Inferior parietal cortex (tissue), 1 donor: ENCODE measurements around the gene NT5C1A.

ENCODE experiments used
- DNase-seq: peaks from one replicate; pipeline ENCODE4 v3.0.0-alpha.2; 2016; ENCODE audit errors: extremely low spot score

The NT5C1A gene

DNA sequence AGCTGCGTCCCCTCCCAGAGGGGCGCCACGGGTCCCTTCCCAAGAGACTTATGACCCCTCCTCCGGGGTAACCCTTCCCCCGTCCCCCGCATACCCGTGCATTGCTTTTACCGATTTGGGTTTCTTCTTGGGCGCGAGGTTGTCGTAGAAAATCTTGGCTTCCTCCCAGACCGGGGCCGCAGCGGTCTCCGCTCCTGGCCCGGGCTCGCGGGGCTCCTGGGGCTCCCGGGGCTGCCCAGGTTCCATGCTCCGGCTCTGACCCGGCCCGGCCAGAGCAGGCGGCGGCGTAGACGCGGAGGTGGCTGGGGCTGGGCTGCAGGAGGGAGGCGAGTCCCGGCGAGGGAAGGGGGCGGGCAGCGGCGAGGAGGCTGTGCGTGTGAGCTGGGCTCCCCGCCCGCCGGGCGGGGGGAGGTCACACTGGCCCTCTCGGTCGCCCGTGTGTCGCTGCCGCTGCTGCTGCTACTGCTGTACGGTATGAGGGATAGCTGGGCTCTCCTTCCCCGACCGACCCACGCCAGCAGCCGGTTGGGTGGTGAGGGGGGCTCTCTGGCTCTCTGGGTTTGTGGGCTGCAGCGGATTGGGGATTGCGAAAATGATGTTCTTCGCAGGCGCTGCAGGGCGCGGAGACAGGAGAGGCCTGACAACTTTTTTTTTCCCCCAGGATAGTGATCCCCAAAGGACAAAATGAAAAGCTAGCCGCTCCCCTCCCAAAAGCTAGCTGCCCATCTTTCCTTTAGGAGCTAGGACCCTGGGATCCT, at the start of gene NT5C1A:
NT5C1A (minus strand) TSS at position 315 of the 758 bp plus-strand sequence; CDS start at position 246, 69 bp downstream.
- DNase-seq, result no peak

DNA sequence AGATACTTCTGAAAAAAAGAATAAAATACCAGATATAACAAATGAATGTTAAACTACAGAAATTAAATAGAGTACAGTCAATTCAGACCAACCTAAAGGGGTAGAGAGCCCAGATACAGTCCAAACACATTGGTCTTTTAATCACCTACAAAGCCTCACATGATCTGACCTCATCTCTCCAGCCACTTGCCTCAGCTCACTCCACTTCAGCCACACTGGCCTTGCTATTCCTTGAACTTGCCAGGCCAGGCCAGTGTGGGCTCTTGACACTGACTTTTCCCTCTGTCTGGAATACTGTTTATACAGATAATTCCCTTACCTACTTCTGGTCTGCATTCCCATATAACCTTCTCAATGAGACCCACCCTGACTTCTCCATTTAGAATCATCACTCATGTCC, 49.8 kb upstream of the NT5C1A start:
- DNase-seq, result no peak

DNA sequence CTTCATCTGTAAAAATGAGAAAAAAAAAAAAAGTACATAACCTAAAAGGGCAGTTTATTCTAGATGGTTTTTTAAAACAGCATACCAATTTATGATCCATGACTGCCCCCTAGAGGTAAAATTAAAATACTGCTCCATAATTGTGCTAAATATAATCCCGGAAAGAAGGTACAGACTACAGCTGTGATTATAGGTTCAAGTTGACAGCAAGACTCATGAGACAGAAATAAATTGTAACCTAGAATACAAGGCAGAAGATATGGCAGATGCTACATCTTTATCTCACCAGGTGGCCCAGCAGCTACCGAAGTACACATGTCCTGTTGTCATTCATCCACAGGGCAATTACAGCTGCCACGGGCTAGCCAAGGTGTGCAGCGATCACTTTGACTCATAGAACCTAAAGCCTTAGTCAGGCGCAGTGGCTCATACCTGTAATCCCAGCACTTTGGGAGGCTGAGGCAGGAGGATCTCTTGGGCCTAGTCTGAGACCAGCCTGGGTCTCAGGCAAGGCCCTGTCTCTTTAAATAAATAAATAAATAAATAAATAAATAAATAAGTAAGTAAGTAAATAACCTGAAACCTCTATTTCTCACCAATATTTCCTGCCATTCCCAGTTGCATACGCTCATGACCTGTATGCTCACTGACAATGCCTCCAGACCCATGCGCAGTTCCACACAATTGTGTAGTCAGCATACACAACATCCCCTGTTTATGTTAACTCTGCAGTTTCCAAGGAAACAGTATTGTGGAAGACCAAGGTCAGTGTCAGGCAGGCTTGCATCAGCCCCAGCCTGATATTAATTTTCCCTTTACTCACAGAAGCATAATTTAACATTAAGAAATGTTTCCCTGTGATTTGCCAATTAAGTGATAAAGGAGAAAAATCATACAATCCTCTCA, 48.4 kb upstream of the NT5C1A start:
- DNase-seq, result peak; percentile 89

DNA sequence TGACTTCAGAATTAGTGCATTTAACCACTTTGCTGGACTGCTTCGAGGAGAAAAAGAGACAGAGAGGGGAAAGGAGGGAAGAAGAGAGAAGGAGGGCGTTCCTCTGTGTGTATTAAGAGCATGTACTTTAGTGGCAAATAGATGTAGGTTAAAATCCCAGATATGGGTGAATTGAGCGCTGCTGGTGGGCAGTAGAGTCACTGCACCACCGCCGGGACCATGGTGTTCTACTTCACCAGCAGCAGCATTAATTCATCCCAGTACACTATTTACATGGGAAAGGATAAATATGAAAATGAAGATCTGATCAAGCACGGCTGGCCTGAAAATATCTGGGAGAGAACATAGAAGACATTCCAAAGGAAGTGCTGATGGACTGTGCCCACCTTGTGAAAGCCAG, 45.9 kb upstream of the NT5C1A start:
- DNase-seq, result no peak

DNA sequence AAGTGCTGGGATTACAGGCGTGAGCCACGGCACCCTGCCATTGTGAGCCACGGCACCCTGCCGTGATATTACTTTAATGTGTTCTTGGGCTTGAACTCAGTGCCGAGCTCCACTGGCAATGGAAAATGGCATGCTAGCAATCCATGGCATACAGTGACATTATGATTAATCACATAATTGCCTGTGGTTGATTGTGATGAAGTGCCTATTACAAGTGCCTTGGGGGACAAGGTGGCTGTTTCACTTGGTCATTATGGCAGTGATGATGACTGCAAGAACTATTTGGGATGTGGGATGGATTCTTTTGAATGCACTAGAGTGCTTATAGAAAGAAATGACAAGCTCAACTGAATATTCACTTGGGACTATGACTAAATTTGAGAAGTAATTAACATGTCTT, 41.6 kb upstream of the NT5C1A start:
- no peak for DNase-seq

DNA sequence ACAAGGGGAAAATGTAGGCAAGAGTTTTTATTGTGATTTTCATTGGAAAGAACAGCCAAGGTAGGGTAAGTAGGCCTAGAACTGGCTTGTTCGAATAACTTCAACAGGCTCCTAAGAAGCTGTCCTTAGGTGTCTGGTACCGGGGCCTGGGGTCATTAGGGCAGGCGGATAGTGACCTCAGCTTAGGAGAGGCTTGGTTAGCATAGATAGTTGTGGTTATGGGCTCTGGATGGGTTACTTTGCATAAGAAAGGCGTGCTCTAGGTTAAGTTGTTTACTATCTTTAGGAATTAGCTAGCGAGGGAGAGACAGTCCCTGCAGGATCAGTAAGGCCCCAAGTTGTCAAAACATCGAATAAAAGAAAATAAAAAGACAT, 40.0 kb upstream of the NT5C1A start:
- no peak for DNase-seq

DNA sequence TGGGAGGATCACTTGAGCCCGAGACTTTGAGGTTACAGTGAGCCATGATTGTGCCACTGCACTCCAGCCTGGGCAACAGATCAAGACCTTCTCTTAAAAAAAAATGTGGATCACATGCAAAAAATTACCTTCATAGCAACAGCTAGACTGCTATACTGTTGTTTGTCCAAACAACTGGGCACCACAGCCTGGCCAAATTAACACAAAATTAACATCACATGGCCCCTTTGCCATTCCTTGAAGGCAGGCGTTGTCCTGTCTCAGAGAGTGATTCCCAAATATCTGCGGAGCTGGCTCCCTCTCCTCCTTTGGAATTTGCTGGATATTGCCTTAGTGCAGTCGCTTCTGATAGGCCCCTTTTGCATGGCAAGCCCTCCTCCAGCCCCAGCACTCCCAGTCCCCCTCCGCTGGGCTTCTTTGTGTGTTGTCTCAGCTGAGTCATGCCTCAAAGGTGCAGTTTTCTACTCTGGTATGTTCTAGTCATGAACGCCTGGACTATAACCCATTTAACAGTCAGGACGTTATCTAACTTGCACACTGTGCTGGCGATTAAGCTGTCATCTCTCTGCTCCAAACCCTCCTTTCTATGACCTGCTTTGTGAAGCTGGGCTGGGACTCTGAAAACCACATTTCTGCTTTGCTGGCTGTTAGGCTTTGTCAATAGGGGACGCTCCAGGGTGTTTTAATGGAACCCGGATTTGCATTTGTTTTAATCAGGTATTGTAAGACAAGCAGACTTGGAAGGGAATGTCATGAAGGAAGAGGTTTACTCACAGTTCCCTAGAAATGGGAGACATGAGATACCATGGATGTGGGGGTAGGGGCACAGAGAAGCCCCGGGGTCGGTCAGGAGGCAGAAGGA, 39.4 kb upstream of the NT5C1A start:
- DNase-seq, result peak; percentile 39

DNA sequence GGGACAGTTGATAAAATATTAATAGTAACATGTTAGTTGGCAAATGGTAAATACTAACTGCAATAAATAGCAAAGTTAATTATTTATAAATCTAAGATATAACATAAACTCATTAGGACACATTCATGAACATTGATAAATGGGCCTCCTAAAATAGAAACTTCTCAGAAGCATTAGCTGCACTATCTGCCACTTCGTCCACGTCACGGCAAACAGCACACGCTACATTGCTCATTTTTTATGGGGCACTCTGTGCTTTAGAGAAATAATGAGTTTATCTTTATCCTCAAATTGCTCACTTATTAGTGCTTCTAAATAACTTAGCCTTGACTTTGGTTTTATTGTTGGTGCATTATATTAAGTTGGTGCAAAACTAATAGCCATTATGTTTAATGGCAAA, 35.6 kb upstream of the NT5C1A start:
- no peak for DNase-seq

DNA sequence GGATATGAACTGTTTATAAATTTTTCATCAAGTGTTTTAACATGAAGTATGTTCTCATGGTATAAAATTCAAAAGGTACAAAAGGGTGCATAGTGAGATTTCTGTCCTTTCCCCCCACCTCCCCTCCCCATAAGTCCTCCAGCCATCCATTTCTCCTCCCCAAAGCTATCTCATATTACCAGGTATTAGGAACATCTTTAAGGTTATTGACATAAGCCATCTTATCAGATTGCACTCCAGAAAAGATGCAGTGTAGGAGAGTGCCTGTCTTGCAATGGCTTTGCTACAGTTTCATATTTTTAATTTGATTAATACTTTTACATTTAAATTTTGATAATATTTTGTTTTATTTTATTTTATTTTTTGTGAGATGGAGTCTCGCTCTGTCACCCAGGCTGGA, 32.9 kb upstream of the NT5C1A start:
- DNase-seq, result no peak

DNA sequence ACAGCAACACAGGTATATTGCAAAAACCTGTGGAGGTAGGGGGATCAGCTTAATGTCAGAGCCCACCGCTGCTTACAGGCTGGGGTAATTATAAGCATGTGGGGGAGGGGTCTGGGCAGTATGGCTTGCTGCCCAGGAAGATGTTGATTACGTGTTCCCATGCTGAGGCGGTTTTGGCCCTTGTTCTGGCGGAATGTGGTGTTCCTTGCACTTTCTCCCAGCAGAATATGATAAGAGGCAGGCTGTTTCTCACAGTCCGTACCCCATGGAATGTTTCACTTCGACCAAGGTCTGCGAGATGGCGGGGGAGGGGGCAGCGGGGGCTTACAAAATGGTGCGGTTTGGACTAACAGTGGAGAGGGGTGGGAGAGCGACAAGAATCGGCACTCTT, 29.1 kb upstream of the NT5C1A start:
- no peak for DNase-seq

DNA sequence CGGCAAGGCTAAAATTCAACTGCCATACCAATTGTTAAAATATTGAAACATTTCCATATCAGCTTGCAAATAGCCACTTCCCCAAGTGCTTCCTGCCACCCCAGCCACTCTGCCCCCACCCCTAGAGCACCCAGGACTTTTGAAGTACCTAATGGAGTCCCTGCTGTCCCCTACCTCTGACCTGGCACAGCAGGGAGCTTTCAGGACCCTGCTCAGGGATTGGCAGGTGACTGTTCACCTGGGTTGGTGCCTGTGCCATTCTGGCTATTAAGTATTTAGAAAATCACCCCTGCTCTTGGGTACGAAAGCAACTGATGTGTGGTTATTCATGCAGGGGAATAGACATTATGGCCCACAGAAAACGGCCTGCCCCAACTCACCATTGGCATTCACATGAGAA, 28.4 kb upstream of the NT5C1A start:
- DNase-seq, result no peak

DNA sequence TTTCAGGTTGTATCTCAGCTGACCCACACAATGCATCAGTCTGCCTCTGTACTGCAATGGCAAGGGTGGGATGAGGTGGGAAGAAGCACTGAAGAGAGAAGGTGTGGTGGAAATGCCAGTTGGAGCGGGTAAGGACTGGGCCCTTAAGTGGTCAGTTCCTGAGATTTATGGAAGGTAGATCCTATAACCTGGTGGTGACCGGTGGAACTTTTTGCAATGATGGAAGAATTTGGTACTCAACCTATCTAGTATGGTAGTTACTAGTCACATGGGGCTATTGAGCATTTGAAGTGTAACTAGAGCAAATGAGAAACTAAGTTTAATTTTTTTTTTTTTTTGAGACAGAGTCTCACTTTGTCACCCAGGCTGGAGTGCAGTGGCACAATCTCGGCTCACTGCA, 27.5 kb upstream of the NT5C1A start:
- no peak for DNase-seq

DNA sequence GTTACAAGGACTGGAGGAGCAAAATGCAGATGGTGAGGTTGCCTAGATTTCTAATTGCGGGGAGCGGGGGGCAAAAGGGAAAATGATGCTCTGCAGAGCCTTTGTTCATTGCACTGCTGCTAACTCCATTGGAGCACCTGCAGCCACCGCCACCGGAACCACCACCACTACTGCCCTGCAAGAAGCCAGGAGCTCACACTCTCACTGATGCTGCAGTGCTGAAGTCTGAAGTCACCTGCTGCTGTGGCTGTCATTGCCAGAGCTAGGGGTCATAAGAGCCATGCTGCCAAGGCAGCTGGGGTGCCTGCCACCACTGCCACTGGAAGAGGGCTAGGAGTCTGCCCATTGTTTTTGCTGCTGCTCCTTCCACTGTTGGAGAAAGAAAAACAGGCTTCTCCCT, 26.7 kb upstream of the NT5C1A start:
- DNase-seq, result no peak

DNA sequence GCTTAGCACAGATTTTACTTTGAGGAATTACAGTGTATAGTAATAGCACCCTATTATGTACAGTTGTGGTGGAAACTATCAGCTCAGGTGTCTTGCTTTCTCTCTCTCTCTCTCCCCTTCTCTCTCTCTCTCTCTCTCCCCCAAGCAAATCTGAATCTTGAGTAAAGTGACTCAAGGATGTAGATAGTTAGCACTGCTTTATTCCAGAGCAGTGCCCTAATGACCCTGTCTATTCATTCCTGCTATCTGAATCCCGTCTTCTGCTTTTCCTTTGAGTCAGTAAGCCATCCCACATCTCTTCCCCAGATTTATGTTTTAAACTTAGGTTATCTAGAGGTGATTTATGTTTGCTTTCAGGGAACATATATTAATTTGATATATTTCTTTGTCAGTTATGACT, 24.5 kb upstream of the NT5C1A start:
- DNase-seq, result no peak

DNA sequence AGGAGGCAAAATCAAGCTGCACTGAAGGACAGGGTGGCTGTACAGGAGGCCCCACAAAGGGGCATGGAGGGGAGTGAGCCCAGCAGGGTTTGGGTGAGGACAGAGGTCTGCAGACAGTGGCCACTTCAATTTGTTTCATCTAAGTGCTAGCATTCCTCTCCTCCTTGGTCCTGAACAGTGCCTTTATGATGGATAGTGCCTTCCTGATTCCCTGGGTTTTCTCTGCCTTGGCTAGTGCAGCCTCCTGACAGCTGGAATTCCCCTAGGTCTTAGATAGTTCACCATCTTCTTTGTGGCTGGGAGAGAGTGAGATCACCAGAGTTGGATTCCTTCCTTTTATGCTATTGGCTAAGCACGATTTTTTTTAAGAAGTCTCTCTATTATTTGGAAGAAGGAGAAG, 23.1 kb upstream of the NT5C1A start:
- no peak for DNase-seq

DNA sequence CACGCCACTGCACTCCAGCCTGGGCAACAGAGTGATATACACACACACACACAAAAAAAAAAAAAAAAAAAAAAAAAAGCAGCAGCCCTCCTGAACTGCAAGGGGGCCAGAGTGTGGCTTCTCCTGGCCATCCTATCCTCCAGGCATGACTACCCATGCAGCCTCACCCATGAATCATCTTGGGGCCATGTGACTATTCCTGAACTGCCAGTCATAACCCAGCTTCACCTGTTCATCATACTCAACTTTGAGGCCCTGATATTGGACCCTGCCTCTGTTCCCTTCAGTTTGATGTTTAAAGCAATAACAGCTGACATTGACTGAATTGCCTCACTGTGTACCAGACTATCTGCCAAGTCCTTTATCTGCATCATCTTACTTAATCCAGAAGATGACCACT, 22.1 kb upstream of the NT5C1A start:
- no peak for DNase-seq

DNA sequence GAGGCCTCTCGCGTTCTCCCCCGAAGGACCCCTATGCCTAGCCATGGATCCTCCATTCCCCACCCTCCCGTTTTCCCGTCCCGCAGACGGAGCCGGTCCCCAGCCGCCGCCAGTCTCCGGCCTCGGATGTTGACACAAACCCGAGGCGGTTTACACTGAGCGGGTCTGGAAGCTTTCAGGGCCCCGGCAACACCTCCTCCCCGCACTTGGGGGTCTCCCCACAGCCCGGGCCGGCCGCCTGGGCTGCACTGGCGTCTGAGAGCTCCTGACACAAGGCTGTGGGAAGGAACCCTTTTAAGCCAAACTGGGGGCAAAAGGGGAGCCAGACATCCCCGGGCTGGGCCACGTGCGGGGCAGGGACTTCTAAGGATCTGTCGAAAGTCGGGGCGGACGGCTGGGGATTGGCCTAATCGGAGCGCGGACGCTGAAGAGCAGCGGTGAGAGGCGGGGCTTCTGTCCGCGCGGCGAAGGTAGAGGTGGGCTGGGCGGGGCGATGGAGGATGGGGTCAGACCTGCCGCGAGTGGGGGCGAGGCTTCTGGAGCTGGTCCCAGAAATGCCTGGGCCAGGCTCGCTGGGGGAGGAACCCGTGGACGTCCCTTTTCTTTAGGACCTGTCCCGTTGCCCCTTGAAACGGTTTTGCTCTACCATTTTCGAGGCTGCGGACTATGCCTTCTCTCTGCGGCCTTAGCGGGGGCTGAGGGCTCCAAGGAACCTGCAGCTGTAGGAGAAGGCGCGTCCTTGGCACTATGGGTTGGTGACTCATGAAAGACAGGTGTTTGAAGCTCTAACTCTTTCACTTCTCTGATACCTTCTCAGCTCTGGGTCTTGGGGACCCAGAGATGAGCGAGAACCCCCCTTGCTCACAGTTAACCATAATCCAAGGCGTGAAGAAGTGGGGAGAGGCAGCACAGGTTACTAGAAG, 20.5 kb upstream of the NT5C1A start:
- DNase-seq, result no peak

DNA sequence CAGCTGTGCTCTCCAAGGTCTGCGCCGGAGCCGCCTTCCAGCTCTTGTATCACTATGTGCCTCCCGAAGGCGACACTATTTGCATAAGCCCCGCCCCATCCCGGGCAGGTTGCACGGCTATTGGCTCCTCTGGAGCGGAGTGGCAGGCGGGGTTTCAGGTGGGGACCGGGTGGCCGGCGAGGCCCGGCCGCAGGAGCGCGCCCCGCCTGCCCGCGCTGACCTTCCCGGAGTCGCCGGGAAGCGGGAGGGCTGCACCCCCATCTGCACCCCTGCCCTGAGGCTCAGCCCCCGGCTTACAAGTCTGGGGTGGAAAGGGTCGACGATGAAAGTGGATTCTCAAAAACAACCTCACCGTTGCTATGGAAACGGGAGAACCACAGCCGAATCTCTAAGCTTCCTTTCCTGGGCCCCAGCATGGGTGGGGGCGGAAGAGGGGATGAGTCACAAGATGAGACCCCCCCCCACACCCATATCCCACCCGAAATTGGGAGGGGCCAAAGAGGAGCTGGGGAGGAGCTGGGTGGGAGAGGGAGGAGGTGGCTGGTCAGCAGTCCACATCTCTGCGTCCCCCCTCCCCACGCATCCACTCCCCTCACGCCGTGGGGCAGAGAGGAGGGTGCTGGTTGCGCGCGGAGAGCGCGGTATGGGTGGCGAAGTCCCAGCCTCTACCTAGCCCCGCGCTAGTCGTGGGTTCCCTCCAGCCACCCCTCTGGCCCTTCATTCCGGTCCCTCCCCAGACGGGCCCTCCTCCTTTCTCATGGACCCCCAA, 19.7 kb upstream of the NT5C1A start, which contains the start of gene HPCAL4:
HPCAL4 (minus strand) TSS at position 51 of the 769 bp plus-strand sequence. CDS start 6,830 bp downstream, outside the sequence.
- peak; percentile 87 for DNase-seq

DNA sequence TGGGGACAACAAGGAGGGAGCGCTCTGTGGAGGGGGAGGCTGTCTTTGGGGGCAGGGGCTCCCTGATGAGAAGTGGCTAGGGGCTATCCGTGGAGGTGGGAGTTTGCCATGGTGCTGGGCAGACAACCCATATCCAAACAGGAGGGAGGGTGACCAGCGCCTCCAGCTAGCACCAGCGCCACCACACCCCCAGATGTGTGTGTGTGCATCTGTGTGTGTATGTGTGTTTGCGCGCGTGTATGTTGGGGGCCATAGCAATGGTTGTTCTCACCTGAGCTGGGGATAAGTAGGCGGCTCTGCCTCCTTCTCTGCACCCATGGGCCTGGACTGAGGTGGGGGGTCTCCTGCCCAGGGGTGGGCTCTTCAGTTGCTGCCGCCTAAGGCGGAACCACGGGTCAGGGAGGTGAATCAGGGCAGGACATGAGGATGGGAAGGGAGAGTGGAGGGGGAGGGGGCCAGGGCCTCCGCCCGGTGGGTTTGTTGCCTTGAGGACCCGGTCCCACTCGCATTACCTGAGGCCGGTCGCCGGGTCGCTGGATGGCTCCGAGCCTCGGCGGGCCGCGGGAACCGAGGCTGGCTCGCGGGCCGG, 19.0 kb upstream of the NT5C1A start:
- DNase-seq, result no peak

DNA sequence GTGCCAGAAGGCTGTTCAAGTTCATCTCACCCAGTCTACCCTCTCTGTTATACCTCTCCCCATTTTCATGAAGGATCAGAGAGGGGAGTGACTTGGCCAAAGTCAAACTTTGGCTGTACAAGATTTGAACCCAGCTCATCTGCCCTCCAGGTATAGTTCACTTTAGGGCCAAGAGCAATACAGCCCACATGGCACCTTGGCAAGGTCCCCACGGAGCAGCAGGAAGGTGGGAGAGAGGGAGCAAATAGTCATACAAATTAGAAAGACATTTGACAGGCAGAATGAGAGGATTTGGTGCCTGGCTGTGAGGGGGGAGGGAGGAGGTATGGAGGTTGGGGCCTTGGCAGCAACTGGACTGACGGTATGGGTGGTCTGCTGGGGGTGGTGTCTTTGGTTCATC, 18.3 kb upstream of the NT5C1A start:
- DNase-seq, result no peak
